IPS-15b (cell line): ENCODE data around the gene PTPRT.

Experiments used
- H3K27me3 ChIP-seq: one replicate; pipeline ENCODE4 v1.6.1; 2013; ENCODE audit warnings: low read length; ENCODE audit not compliant: control insufficient read depth, insufficient read depth
- H3K36me3 ChIP-seq: one replicate; pipeline ENCODE4 v1.6.1; 2013; ENCODE audit warnings: low read length; ENCODE audit not compliant: control insufficient read depth, insufficient read depth
- H3K4me1 ChIP-seq: one replicate; pipeline ENCODE4 v1.6.1; 2013; ENCODE audit warnings: mild to moderate bottlenecking, low read length; ENCODE audit not compliant: control insufficient read depth, insufficient read depth
- H3K4me3 ChIP-seq: one replicate; pipeline ENCODE4 v1.5.1; 2013; ENCODE audit warnings: low read depth, low read length
- H3K9ac ChIP-seq: one replicate; pipeline ENCODE4 v1.6.1; 2013; ENCODE audit warnings: low read depth, mild to moderate bottlenecking, low read length
- H3K9me3 ChIP-seq: one replicate; pipeline ENCODE4 v1.6.1; 2013; ENCODE audit warnings: mild to moderate bottlenecking, low read length; ENCODE audit not compliant: control insufficient read depth, insufficient read depth

Gene PTPRT

GRCh38 chr20:43016257-43016656 is 173.4 kb downstream of the PTPRT start:
- no peak overlapping the region for H3K4me3 ChIP-seq
- H3K9ac ChIP-seq, result no peak overlapping the region
- H3K36me3 ChIP-seq, result no peaks in the 10 kb centered on the region

GRCh38 chr20:43015566-43015965 is 174.1 kb downstream of the PTPRT start:
- Histone ChIP-seq H3K9ac (no peak overlapping the region), H3K4me1 (no peaks in the 10 kb centered on the region), H3K9me3 (no peaks in the 10 kb centered on the region), H3K4me3 (no peak overlapping the region), H3K27me3 (no peaks in the 10 kb centered on the region), H3K36me3 (no peaks in the 10 kb centered on the region)

More at GRCh38 chr20:43016257-43016656, 173.4 kb downstream of the PTPRT start:
- Histone ChIP-seq H3K4me1 (no peaks in the 10 kb centered on the region), H3K27me3 (no peaks in the 10 kb centered on the region), H3K9me3 (no peaks in the 10 kb centered on the region)

GRCh38 chr20:43014206-43014605 is 175.5 kb downstream of the PTPRT start:
- peaks cover 3% of the 10 kb centered on the region for H3K27me3 ChIP-seq
- H3K4me3 ChIP-seq, result no peak overlapping the region
- H3K9me3 ChIP-seq, result no peaks in the 10 kb centered on the region
- H3K36me3 ChIP-seq, result no peaks in the 10 kb centered on the region
- H3K4me1 ChIP-seq, result no peaks in the 10 kb centered on the region
- no peak overlapping the region for H3K9ac ChIP-seq

GRCh38 chr20:43011491-43011890 is 178.2 kb downstream of the PTPRT start:
- no peak overlapping the region for H3K4me3 ChIP-seq
- H3K9me3 ChIP-seq, result no peaks in the 10 kb centered on the region
- H3K27me3 ChIP-seq, result peaks cover 3% of the 10 kb centered on the region
- no peaks in the 10 kb centered on the region for H3K36me3 ChIP-seq
- no peaks in the 10 kb centered on the region for H3K4me1 ChIP-seq
- no peak overlapping the region for H3K9ac ChIP-seq

GRCh38 chr20:43009532-43009931 is 180.2 kb downstream of the PTPRT start:
- Histone ChIP-seq H3K9ac (no peak overlapping the region), H3K4me1 (no peaks in the 10 kb centered on the region), H3K9me3 (no peaks in the 10 kb centered on the region), H3K4me3 (no peak overlapping the region), H3K36me3 (no peaks in the 10 kb centered on the region), H3K27me3 (peaks cover 3% of the 10 kb centered on the region)

- Histone ChIP-seq H3K27me3 (peaks cover 3% of the 10 kb centered on the region), H3K36me3 (no peaks in the 10 kb centered on the region), H3K9me3 (no peaks in the 10 kb centered on the region), H3K9ac (no peak overlapping the region), H3K4me1 (no peaks in the 10 kb centered on the region), H3K4me3 (no peak overlapping the region)
Observed at GRCh38 chr20:43007525-43007924, 182.2 kb downstream of the PTPRT start.

GRCh38 chr20:43006651-43007375 is 182.9 kb downstream of the PTPRT start:
- H3K27me3 ChIP-seq, result peaks cover 3% of the 10 kb centered on the region

GRCh38 chr20:43003318-43003944 is 186.3 kb downstream of the PTPRT start:
- no peak overlapping the region for H3K9ac ChIP-seq
- H3K36me3 ChIP-seq, result no peaks in the 10 kb centered on the region
- H3K9me3 ChIP-seq, result no peaks in the 10 kb centered on the region
- no peak overlapping the region for H3K4me3 ChIP-seq
- no peaks in the 10 kb centered on the region for H3K4me1 ChIP-seq
- no peaks in the 10 kb centered on the region for H3K27me3 ChIP-seq

More at GRCh38 chr20:43006651-43007375, 182.9 kb downstream of the PTPRT start:
- H3K4me1 ChIP-seq, result no peaks in the 10 kb centered on the region
- no peaks in the 10 kb centered on the region for H3K9me3 ChIP-seq
- H3K4me3 ChIP-seq, result no peak overlapping the region
- no peak overlapping the region for H3K9ac ChIP-seq
- H3K36me3 ChIP-seq, result no peaks in the 10 kb centered on the region

GRCh38 chr20:42996141-42996540 is 193.6 kb downstream of the PTPRT start:
- H3K4me1 ChIP-seq, result no peaks in the 10 kb centered on the region
- no peak overlapping the region for H3K9ac ChIP-seq
- H3K4me3 ChIP-seq, result no peak overlapping the region
- no peaks in the 10 kb centered on the region for H3K9me3 ChIP-seq
- H3K27me3 ChIP-seq, result no peaks in the 10 kb centered on the region
- no peaks in the 10 kb centered on the region for H3K36me3 ChIP-seq

GRCh38 chr20:42988319-42988718 is 201.4 kb downstream of the PTPRT start:
- Histone ChIP-seq H3K9me3 (no peaks in the 10 kb centered on the region), H3K27me3 (no peaks in the 10 kb centered on the region), H3K36me3 (no peaks in the 10 kb centered on the region), H3K4me1 (peaks cover 3% of the 10 kb centered on the region), H3K9ac (no peak overlapping the region), H3K4me3 (no peak overlapping the region)

GRCh38 chr20:42987376-42988114 is 202.2 kb downstream of the PTPRT start:
- H3K4me3 ChIP-seq, result no peak overlapping the region
- H3K9me3 ChIP-seq, result no peaks in the 10 kb centered on the region
- H3K27me3 ChIP-seq, result no peaks in the 10 kb centered on the region
- H3K4me1 ChIP-seq, result peaks cover 3% of the 10 kb centered on the region
- H3K36me3 ChIP-seq, result no peaks in the 10 kb centered on the region
- no peak overlapping the region for H3K9ac ChIP-seq
